DLD1 (cell line): ENCODE measurements around the gene PCDHGB4.
"Not testable (repeated sequence)": the region's sequence is repeated elsewhere in the genome, so short reads cannot be mapped to it uniquely, and the experiment has no call there.

Experiments used
- in situ Hi-C: cut with HindIII; loops from 2 replicates; pipeline ENCODE4 v1.10.0; 2017; ENCODE audit warnings: low sequenced_read_pairs

The PCDHGB4 gene

DNA sequence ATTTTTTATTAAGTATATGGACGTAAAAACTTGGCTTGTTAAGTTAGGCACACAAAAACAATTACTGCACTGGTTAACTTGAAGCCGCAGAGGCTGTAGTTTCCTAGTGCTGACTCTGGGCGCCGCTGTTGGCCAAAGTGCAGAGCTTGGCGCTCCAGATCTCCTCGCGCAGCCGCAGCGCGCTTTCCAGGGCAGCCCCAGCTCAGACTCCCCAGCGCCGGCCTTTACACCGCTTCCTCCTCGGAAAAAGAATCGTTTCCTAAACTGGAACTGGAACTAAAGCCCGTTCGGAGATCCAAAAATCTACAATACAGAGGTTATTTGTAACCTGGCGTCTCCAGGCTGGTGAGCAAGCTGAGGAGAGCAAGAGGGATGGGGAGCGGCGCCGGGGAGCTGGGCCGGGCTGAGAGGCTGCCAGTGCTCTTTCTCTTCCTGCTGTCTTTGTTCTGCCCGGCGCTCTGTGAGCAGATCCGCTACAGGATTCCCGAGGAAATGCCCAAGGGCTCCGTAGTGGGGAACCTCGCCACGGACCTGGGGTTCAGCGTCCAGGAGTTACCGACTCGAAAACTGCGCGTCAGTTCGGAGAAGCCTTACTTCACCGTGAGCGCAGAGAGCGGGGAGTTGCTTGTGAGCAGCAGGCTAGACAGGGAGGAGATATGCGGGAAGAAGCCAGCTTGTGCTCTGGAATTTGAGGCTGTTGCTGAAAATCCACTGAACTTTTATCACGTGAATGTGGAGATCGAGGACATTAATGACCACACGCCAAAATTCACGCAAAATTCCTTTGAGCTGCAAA is 10.5 kb downstream of the PCDHGB4 start, which contains the start of gene PCDHGB5:
Gene PCDHGB5, plus strand, starts transcription at position 192 of the 796 bp plus-strand sequence. Its CDS starts 181 bp downstream, at position 373.
- in situ Hi-C loops: not testable (repeated sequence)

DNA sequence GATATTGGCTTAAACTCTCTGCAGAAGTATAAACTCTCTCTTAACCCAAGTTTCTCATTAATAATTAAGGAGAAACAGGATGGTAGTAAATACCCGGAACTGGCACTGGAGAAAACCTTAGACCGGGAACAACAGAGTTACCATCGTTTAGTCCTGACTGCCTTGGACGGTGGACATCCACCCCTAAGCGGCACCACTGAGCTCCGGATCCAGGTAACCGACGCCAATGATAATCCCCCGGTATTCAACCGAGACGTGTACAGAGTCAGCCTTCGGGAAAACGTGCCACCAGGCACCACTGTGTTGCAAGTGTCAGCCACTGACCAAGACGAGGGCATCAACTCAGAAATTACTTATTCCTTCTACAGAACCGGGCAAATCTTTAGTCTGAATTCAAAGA is 11.1 kb downstream of the PCDHGB4 start:
- in situ Hi-C loops: no loop called here

DNA sequence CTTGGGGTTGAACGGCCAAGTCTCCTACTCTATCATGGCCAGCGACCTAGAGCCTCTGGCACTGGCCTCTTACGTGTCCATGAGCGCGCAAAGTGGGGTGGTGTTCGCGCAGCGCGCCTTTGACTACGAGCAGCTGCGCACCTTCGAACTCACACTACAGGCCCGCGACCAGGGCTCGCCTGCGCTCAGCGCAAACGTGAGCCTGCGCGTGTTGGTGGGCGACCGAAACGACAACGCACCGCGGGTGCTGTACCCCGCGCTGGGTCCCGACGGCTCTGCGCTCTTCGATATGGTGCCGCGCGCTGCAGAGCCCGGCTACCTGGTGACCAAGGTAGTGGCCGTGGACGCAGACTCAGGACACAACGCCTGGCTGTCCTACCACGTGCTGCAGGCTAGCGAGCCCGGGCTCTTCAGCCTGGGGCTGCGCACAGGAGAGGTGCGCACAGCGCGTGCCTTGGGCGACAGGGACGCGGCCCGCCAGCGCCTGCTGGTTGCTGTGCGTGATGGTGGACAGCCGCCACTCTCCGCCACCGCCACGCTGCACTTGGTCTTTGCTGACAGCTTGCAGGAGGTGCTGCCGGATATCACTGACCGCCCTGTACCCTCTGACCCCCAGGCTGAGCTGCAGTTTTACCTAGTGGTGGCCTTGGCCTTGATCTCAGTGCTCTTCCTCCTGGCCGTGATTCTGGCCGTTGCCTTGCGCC is 12.2 kb downstream of the PCDHGB4 start:
- in situ Hi-C loops: no loop called here

DNA sequence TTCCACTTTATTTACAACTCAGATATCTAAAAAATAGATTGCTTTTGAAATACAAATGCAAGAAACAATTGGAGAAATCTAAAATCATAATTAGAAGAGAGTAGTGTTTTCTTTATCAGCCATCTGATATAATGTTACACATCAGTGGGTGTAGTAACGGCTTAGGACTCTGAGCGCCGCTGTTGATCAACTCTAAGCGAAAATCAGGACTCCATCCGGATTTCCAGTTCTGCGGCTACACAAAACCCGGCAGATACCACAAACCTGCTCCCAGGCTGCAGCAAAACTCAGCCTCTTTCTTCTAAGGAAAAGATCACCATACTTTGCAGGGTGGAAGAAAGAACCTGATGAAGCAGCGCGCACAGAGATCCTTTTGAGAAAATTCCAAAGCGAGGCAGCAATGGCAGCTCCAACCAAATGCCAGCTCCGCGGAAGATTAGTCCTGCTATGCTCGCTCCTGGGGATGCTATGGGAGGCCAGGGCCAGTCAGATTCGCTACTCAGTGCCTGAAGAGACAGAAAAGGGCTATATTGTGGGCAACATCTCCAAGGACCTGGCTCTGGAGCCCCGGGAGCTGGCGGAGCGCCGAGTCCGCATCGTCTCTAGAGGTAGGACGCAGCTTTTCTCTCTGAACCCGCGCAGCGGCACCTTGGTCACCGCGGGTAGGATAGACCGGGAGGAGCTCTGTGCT is 15.2 kb downstream of the PCDHGB4 start, which contains the start of gene PCDHGA9:
Gene PCDHGA9, plus strand, starts transcription at position 226 of the 691 bp plus-strand sequence. Its CDS starts 175 bp downstream, at position 401.
- in situ Hi-C loops: no loop called here

DNA sequence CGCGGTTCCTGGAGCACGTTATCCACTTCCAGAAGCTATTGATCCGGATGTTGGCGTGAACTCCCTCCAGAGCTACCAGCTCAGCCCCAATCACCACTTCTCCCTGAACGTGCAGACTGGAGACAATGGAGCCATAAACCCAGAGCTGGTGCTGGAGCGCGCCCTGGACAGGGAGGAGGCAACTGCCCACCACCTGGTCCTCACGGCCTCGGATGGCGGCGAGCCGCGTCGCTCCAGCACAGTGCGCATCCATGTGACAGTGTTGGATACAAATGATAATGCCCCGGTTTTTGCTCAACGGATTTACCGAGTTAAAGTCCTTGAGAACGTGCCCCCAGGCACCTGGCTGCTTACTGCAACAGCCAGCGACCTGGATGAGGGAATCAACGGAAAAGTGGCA is 15.9 kb downstream of the PCDHGB4 start:
- in situ Hi-C loops: no loop called here

DNA sequence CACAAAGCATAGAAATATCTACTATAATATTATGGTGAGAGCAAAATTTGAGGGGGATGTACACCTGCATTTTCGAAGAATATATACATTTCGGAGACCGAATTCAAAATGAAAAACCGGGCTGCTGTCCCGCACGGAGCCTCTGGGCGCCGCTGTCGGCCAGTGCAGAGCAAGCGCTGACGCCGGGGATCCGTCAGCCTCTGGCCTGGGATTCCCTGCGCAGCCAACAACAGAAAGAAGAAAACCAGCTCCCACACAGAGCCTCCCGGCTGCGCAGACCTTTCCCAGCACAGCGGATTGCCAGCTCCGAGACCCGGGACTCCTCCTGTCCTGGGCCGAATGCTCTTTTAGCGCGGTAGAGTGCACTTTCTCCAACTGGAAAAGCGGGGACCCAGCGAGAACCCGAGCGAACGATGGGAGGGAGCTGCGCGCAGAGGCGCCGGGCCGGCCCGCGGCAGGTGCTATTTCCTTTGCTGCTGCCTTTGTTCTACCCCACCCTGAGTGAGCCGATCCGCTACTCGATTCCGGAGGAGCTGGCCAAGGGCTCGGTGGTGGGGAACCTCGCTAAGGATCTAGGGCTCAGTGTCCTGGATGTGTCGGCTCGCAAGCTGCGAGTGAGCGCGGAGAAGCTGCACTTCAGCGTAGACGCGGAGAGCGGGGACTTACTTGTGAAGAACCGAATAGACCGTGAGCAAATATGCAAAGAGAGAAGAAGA is 20.4 kb downstream of the PCDHGB4 start, which contains the start of gene PCDHGB6:
Gene PCDHGB6, plus strand, starts transcription at position 232 of the 716 bp plus-strand sequence. Its CDS starts 182 bp downstream, at position 414.
- in situ Hi-C loops: not testable (repeated sequence)

DNA sequence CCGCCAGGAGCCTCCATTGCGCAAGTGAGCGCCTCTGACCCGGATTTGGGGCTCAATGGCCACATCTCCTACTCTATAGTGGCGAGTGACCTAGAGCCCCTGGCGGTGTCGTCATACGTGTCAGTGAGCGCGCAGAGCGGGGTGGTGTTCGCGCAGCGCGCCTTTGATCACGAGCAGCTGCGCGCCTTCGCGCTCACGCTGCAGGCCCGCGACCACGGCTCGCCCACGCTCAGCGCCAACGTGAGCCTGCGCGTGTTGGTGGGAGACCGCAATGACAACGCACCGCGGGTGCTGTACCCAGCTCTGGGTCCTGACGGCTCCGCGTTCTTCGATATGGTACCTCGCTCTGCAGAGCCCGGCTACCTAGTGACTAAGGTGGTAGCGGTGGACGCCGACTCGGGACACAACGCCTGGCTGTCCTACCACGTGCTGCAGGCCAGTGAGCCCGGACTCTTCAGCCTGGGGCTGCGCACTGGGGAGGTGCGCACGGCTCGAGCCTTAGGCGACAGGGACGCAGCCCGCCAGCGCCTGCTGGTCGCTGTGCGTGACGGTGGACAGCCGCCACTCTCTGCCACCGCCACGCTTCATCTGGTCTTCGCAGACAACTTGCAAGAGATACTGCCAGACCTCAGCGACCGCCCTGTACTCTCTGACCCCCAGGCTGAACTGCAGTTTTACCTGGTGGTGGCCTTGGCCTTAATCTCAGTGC is 22.3 kb downstream of the PCDHGB4 start:
- in situ Hi-C loops: no loop called here

DNA sequence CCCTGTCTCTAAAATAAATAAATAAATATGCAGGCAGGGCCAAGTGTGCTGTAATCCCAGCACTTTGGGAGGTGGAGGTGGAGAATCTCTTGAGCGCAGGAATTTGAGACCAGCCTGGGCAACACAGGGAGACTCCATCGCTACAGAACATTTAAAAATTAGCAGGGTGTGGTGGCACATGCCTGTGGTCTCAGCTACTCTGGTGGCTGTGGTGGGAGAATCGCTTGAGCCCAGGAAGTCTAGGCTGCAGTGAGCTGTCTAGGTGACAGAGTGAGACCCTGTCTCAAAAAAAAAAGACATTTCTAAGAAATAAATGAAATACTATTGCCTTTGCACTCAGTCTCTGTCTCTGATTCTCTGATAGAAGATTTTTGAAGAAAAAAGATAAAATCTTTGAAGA is 24.1 kb downstream of the PCDHGB4 start:
- in situ Hi-C loops: no loop called here

DNA sequence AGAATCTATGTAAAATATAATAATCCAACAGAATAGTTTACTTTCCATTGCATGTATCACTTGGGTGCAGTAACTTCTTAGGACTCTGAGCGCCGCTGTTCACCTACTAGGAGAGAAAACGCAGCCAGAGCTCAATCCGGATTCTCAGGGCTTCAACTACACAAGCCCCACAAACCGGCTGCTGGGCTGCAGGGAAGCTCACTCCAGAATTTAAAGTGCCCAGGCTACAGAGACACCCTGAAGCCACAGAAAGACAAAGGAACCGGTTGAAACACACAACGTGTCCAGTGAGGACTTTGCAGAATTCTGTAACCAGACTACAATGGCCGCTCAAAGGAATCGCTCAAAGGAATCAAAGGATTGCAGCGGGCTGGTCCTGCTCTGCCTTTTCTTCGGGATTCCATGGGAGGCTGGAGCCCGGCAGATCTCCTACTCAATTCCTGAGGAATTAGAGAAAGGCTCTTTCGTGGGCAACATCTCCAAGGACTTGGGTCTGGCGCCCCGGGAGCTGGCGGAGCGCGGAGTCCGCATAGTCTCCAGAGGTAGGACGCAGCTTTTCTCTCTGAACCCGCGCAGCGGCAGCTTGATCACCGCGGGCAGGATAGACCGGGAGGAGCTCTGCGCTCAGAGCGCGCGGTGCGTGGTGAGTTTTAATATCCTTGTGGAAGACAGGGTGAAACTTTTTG is 25.5 kb downstream of the PCDHGB4 start, which contains the start of gene PCDHGA10:
Gene PCDHGA10, plus strand, starts transcription at position 134 of the 686 bp plus-strand sequence. Its CDS starts 189 bp downstream, at position 323.
- in situ Hi-C loops: no loop called here

DNA sequence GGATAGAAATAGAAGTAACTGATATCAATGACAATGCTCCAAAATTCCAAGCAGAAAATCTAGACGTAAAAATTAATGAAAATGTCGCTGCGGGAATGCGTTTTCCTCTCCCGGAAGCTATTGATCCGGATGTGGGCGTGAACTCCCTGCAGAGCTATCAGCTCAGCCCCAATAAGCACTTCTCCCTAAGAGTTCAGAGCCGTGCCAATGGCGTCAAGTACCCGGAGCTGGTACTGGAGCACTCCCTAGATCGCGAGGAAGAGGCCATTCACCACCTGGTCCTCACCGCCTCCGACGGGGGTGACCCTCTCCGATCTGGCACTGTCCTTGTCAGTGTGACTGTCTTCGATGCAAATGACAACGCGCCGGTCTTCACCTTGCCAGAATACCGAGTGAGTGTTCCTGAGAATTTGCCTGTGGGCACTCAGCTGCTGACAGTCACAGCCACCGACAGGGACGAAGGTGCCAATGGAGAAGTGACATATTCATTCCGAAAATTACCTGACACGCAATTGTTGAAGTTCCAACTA is 26.1 kb downstream of the PCDHGB4 start:
- in situ Hi-C loops: no loop called here

DNA sequence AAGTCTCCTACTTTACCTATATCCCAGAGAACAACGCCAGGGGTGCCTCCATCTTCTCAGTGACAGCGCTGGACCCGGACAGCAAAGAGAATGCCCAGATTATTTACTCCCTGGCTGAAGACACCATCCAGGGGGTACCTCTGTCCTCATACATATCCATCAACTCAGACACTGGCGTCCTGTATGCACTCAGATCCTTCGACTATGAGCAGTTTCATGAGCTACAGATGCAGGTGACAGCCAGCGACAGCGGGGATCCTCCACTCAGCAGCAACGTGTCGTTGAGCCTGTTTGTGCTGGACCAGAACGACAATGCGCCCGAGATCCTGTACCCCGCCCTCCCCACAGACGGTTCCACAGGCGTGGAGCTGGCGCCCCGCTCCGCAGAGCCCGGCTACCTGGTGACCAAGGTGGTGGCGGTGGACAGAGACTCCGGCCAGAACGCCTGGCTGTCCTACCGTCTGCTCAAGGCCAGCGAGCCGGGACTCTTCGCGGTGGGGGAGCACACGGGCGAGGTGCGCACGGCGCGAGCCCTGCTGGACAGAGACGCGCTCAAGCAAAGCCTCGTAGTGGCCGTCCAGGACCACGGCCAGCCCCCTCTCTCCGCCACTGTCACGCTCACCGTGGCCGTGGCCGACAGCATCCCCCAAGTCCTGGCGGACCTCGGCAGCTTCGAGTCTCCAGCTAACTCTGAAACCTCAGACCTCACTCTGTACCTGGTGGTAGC is 27.2 kb downstream of the PCDHGB4 start:
- in situ Hi-C loops: not testable (repeated sequence)

DNA sequence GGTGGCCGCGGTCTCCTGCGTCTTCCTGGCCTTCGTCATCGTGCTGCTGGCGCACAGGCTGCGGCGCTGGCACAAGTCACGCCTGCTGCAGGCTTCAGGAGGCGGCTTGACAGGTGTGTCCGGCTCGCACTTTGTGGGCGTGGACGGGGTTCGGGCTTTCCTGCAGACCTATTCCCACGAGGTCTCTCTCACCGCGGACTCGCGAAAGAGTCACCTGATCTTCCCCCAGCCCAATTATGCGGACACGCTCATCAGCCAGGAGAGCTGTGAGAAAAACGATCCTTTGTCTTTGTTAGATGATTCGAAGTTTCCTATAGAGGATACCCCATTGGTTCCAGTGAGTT is 27.7 kb downstream of the PCDHGB4 start:
- in situ Hi-C loops: not testable (repeated sequence)

DNA sequence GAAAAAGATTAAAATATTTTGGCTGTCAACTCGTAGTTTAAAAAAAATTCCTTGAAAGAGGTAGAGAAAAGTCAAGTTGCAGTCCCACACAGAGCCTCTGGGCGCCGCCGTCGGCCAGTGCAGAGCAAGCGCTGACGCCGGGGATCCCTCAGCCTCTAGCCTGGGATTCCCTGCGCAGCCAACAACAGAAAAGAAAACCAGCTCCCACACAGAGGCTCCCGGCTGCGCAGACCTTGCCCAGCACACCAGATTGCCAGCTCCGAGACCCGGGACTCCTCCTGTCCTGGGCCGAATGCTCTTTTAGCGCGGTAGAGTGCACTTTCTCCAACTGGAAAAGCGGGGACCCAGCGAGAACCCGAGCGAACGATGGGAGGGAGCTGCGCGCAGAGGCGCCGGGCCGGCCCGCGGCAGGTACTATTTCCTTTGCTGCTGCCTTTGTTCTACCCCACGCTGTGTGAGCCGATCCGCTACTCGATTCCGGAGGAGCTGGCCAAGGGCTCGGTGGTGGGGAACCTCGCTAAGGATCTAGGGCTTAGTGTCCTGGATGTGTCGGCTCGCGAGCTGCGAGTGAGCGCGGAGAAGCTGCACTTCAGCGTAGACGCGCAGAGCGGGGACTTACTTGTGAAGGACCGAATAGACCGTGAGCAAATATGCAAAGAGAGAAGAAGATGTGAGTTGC is 30.1 kb downstream of the PCDHGB4 start, which contains the start of gene PCDHGB7:
Gene PCDHGB7, plus strand, starts transcription at position 184 of the 679 bp plus-strand sequence. Its CDS starts 183 bp downstream, at position 367.
- in situ Hi-C loops: not testable (repeated sequence)

DNA sequence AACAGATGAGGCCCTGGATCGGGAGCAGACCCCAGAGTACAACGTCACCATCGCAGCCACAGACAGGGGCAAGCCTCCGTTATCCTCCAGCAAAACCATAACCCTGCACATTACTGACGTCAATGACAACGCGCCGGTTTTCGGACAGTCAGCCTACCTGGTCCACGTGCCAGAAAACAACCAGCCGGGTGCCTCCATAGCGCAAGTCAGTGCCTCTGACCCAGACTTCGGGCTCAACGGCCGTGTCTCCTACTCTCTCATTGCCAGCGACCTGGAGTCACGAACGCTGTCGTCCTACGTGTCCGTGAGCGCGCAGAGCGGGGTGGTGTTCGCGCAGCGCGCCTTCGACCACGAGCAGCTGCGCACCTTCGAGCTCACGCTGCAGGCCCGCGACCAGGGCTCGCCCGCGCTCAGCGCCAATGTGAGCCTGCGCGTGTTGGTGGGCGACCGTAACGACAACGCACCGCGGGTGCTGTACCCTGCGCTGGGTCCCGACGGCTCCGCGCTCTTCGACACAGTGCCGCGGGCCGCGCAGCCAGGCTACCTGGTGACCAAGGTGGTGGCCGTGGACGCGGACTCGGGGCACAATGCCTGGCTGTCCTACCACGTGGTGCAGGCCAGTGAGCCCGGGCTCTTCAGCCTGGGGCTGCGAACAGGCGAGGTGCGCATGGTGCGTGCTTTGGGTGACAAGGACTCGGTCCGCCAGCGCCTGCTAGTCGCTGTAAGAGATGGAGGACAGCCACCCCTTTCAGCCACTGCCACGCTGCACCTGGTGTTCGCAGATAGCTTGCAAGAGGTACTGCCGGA is 31.8 kb downstream of the PCDHGB4 start:
- in situ Hi-C loops: no loop called here

DNA sequence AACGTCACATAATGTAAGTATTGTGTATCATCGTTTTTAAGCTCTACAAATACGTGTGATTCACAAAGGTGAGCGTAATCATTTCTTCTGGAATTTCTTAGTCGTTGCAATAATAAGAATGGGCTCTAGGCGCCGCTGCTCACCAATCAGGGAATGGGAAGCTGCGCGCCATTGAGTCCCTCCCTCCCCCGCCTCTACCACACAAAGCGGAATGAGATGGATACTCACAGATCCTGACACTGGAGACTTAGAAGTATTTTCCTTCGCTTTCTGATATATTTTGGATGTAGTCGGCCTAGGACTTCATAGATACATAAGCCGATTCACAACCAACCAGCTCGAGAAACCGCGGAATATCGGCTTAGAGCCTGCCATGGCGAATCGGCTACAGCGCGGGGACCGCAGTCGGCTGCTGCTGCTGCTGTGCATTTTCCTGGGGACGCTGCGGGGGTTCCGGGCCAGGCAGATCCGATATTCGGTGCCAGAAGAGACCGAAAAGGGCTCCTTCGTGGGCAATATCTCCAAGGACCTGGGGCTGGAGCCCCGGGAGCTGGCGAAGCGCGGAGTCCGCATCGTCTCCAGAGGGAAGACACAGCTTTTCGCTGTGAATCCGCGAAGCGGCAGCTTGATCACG is 33.5 kb downstream of the PCDHGB4 start, which contains the start of gene PCDHGA11:
Gene PCDHGA11, plus strand, starts transcription at position 197 of the 634 bp plus-strand sequence. Its CDS starts 177 bp downstream, at position 374.
- in situ Hi-C loops: no loop called here

DNA sequence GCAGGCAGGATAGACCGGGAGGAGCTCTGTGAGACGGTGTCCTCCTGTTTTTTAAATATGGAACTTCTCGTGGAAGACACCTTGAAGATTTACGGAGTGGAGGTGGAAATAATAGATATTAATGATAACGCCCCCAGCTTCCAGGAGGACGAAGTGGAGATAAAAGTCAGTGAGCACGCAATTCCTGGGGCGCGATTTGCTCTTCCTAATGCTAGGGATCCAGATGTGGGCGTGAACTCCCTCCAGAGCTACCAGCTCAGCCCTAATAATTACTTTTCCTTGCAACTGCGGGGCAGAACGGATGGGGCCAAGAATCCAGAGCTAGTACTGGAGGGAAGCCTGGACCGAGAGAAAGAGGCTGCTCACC is 34.0 kb downstream of the PCDHGB4 start:
- in situ Hi-C loops: no loop called here
